Kidney glomerular epithelial cell (primary cell): ENCODE results near the gene ELAVL2.

ENCODE experiments used
- DNase-seq: peaks from one replicate; lab custom pipeline; 2025; lab: John Stamatoyannopoulos, UW

The ELAVL2 gene

DNA sequence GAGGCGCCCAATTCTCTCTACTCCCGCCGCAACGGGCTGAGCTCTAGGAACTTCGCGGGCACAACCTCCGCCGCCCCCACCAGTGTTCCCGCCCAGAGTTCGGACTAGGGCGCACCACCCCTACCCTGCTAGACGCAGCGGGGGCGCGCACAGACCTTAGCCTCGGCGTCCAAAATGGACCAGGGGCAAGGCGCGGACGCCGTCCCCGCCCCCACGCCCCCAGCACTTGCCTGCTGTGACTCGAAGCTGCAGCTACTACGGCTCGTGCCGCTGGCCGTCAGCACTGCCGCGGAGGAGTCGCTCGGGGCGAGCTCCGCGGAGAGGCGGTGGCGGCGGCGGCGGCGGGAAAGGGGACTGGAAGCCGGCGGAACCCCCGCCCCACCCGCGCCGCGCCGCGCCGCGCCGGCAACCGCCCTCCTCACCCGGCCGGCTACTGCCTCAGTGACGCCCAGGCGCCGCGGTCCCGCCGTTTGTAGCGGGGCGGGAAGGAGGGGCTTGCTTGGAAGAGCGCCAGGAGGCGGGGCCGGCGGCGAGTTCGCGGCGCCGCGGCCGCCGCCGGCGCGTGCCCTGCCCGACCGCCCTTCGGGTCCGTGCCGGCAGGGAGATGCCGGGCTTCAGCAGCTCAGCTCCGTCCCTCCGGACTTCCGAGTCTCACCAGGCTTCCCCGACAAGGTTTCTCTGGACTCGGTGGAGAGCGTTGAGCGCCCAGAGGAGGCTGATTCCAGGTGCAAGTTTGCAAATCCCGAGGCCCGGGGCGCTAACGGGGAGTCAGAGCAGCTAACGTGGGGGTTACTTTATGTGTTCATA lies 4.5 kb downstream of the ELAVL2 start:
- DNase-seq, result no peak

DNA sequence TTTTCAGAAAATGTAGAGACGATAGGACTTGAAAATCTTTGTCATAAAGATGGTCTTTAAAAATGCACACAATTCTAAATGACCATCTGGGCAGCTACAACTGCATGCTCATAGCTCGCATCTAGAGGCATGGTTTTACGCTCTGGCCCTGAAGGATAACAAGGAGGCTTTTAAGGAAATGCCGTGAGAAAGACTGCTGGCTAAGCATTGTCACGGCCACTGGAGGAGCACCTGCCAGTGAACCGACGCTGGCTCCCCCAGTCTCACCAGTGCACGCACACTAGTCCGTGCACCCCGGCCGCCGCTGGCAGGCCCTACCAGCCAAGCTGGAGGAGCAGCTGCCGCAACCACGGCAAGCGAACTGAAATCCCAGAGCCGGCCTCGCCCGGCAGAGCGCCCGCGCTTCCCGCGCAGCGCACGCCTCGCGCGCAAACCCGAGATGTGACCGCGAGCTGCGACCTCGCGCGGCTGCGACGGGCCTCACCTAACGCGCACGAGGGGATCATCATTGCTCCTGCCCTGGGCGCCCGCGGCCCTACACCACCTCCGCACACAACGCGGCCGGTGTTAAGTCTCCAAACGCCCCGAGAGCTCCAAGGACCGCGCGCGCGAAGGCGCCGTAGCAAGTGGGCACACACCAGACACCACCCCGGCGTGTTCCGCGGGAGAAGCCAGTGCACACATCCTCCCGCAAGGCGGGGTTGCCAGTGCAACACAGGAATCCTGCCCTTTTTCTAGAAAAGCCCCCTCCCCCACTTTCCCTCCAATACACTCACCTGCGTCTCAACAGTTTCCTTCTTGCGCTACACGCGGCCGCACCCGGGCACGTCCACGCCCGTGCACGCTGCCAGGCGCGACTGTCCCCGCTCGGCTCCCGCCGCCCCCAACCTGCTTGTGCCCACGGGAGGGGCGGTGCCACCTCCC lies 5.3 kb downstream of the ELAVL2 start:
- DNase-seq, result no peak

DNA sequence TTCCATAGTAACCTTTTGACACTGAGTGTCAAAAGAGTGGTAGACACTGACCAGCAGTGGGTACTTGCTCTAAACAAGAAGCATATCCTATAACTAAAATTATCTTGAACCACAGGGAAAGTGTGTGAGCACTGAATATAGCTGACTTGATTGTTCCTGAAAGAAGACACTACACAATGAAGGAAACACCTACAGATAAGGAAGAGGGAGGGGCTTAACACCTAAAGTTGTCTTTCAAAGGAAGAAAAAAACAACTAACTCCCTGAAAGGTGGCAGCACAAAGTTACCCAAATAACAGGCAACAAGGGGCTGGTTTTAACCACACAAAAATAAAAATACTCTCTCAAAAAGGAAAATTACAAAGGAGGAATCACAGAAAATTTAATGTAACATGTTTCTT lies 6.6 kb downstream of the ELAVL2 start:
- no peak for DNase-seq

GRCh38 chr9:23814243-23814642 lies 11.8 kb downstream of the ELAVL2 start:
- DNase-seq, result no peak

DNA sequence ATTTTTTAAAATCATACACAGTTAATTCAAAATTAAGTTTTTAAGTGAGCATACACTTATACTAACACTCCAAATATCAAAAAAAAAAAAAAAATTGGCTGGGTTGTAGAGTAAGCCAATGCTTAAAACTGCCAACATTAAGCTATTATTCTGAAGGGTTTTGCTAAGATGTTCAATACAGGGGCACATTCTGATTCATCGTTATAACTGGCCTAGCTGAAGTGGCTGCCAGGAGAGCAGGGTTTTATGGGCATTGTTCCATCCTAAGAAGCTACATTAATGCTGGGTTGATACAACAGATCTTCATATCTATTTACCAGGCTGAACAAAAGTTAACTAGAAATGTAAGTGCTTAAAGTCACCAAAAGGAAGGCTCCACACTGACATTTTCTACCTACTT lies 13.4 kb downstream of the ELAVL2 start:
- DNase-seq, result no peak

GRCh38 chr9:23811633-23812032 lies 14.4 kb downstream of the ELAVL2 start:
- DNase-seq, result no peak

- DNase-seq, result no peak
Observed at GRCh38 chr9:23803216-23803615, 22.8 kb downstream of the ELAVL2 start.

DNA sequence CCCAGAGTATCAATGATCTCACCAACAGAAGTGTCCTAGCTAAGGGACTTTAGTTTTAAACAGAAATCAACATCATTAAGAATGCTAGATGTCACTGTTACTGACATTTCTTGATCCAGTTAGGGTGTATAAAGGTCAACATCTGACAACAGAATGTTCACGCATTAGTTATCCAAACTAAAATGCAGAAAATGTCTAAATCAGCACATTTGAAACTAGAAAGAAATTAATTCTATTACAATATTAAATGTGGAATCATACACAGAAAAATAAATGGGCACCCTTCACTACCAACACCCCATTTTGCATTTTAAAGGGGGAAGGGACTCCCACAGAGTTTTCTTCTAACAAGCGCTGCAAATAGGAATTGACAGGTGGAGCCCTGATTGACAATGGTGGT lies 24.5 kb downstream of the ELAVL2 start:
- DNase-seq, result no peak

- no peak for DNase-seq
Observed at GRCh38 chr9:23799521-23799920, 26.5 kb downstream of the ELAVL2 start.

GRCh38 chr9:23798325-23798724 lies 27.7 kb downstream of the ELAVL2 start:
- no peak for DNase-seq

DNA sequence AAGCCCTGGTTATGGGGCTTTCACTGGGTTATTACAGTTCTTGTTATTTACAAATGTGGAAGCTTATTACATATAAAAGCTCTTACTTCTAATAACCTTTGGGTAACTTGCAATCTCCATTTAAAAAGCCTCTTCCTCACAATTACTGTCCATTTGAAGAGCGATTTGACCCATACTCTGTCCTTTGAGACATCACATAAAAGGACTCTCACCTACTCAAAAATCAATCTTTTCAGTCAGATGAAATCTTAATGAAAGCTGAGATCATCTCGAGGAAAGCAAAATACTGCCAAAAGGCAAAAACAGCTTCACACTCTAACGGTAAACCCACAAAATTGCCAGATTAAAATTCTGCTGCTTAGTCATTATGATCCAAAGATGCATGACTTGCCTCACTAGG lies 29.8 kb downstream of the ELAVL2 start:
- no peak for DNase-seq

DNA sequence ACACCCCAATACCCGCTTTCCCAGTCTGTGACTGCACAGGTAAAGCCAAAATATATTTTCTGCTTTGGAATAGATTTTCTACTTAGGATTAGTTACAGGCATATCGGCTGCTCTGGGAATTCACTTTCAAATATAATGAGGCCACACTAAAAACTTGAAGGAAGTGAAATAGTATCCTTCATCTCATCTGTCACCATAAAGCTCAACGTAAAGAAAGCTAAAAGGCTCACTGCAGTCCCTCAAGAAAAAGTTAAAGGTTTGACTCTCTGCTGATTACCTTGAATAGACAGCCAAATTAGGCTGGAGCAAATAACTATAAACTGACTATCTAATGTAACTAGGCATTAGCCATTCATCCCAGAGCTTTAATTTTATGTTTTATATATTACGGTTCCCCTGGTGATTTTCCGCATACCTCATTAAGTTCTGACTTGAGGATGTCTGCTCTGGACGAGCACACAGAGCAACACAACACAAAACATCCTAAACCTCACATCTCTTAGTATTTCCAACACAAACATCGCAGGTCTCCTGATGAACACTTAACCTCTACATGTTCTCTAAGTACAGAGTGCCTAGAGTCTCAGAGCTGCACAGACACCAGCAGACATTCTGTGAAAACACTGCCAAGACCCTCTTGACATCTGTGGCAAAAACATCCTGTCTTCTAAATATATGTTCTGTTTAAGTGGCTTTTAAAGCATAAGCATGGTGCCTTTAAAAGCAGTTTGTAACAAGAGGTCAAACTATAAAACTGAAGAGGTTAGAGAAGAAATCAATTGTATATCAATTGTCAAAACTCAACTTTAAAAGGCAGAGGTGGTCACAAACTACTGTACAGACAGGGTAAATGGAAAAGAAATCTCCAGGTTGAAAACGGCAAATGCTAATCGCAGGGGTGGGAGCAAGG lies 35.4 kb downstream of the ELAVL2 start:
- no peak for DNase-seq

GRCh38 chr9:23789529-23790254 lies 36.3 kb downstream of the ELAVL2 start:
- DNase-seq, result no peak

- DNase-seq, result no peak
Observed at GRCh38 chr9:23784962-23785361, 41.1 kb downstream of the ELAVL2 start.

DNA sequence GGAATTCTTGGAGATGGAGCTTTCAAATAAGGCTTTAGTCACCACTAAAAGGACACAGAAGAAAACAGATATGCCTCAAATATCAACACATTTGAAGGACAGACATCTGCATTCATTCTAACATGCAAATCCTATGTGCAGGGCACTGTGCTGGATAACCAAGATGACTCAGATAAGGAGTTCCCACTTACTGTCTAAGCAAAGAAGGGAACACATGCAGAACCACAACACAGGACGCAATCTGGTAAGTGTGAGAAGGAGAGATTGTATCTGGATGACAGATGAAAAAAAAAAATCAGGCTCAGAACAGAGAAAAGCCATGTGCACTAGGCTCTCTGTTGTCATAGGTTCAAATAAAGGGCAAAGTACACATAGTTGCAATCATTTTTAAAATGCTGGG lies 42.5 kb downstream of the ELAVL2 start:
- DNase-seq, result no peak

DNA sequence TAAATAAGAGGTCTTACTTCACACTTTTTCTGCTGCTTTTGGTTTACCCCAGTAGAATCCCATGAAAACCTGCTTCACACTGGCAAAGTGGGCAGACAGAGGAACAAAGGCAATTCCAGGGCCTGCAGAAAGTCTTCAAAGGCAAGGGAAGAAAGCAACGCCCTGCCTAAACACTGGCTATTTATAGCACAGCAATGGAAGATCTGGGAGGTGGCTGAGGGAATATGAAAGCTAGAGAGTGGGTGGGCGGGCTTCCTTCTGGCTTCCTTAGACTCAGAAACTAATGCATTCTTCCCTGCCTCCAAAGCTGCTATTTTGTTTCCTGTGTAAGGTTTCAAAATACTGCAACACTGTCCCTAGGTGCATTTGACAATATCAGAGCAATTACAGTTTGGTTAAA lies 46.8 kb downstream of the ELAVL2 start:
- DNase-seq, result no peak

GRCh38 chr9:23777328-23777727 lies 48.7 kb downstream of the ELAVL2 start:
- no peak for DNase-seq

DNA sequence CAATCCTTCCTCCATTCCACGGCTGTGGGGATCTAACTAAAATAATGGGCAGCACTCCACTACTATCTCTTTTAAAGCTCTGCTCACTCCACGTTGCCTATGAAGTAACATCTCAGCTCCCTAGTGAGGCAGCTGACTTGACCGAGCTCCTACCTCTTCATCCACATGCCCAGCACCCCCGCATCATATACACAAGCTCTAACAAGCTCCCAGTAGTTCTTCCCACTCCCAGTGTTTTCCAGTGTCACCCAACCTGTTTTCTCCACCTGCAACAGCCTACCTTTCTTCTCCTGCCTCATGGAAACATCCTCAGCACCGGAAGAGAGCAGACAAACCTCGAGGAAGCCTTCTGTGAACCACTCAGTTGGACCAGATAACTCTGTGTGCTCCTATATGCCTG lies 50.5 kb downstream of the ELAVL2 start:
- no peak for DNase-seq

- no peak for DNase-seq
Observed at GRCh38 chr9:23774266-23774665, 51.8 kb downstream of the ELAVL2 start.

GRCh38 chr9:23772385-23772783 lies 53.7 kb downstream of the ELAVL2 start:
- no peak for DNase-seq

DNA sequence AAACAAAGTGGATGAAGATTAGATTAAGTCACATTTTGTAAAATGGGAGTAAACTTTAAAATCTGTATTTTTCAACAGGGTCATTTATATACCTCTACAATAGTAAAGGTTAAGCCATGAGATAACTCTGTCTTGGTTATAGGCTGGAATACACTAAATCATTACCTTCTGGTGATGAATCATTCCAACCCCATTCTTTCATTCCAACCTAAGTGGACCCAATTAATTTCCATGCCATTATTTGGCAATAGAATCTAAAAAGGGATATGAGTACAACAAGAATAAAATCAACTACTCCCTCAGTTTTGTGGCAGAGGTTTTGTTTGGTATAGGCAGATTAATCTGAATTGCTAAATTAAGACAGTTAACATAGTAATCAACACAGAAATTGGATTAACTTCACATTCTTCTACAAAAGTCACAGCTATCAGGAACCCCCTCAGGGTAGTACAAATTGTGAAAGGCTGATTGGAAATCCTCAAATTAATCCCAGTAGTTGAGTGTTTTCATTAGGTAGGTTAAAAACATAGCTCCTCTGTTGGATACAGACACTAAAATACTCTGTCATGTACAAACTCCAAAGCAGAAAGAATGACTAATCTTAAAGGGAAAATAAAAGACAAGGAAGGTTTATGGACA lies 54.2 kb downstream of the ELAVL2 start:
- no peak for DNase-seq
